Cardiac muscle cell (in vitro differentiated cells and primary cell): Measurements from ENCODE around the gene OR4A16. TPM values are rescaled to one million over a fixed set of nuclear protein-coding genes. Genes with fewer than 3 reads are reported as not detected.

Experiments used
- DNase-seq, 2 donors: peaks; one replicate each; pipeline versions ENCODE4 v3.0.0 to v3.0.0-alpha.2; 2010 to 2017; ENCODE audit warnings: low read depth in 1 of 2, low spot score in 1 of 2
- H3K27ac ChIP-seq: fragments of 200-600 bp; sonication (generic); 2 replicates; pipeline ENCODE4 v1.5.1; 2016
- H3K27me3 ChIP-seq: fragments of 200-600 bp; sonication (generic); 2 replicates; pipeline ENCODE4 v1.6.0; 2016; ENCODE audit warnings: control low read depth
- H3K36me3 ChIP-seq: fragments of 200-600 bp; sonication (generic); 2 replicates; pipeline ENCODE4 v1.5.1; 2016; ENCODE audit warnings: control low read depth
- H3K4me1 ChIP-seq: fragments of 200-600 bp; sonication (generic); 2 replicates; pipeline ENCODE4 v1.8.1; 2017; ENCODE audit warnings: low read depth, mild to moderate bottlenecking, mixed run types
- H3K4me3 ChIP-seq: fragments of 200-600 bp; sonication (generic); 2 replicates; pipeline ENCODE4 v1.5.1; 2016; ENCODE audit warnings: mild to moderate bottlenecking
- H3K9me3 ChIP-seq: fragments of 200-600 bp; sonication (generic); 2 replicates; pipeline ENCODE4 v1.5.1; 2017; ENCODE audit warnings: low read depth, mild to moderate bottlenecking, control low read depth
- polyA plus RNA-seq: library from polyadenylated mRNA; unstranded; fragments of >200 nt; fragmentation: Nextera tagmentation; extraction: Ambion mirVana; gene quantifications from 2 replicates; pipeline ENCODE4 v1.2.1, GENCODE V29; 2016
- total RNA-seq: library from RNA; depleted of rRNA; stranded (reverse); fragments of >200 nt; gene quantifications from 2 replicates; pipeline ENCODE4 v1.2.3, GENCODE V29; 2016
- TF ChIP-seq, protein P1 (sequence below): IDR thresholded peaks from 2 replicates; pipeline ENCODE4 v1.5.1; 2012; ENCODE audit warnings: low read depth, mild to moderate bottlenecking, low read length

OR4A16 gene, protein sequence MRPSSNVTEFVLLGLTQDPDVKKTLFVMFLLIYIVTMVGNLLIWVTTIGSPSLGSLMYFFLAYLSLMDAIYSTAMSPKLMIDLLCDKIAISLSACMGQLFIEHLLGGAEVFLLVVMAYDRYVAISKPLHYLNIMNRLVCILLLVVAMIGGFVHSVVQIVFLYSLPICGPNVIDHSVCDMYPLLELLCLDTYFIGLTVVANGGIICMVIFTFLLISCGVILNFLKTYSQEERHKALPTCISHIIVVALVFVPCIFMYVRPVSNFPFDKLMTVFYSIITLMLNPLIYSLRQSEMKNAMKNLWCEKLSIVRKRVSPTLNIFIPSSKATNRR
- not detected in 2 replicates for total RNA-seq
- not detected in 2 replicates for polyA plus RNA-seq

DNA sequence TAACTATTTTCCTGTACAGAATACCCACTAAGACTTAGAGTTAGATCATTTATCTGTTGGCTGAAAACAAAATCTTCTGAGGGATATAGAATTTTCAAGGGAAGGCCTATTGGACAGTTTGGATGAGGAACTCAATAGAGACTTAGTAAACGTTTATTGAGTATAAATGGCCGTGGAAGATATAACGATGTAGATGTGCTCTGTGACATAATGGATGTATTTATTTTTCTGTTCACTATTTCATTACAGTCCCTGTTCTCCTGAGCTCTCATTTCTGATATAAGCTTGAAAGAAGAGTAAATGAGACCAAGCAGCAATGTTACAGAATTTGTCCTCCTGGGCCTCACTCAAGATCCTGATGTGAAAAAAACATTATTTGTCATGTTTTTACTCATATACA lies at the start of gene OR4A16:
Gene OR4A16 (plus strand): TSS at position 301 of the 400 bp plus-strand sequence. CDS start 0 bp downstream, at position 301.
- Histone ChIP-seq H3K27ac (no peak within 1 kb of the TSS), H3K4me1 (no peaks in the 10 kb centered on the region), H3K36me3 (no peaks in the 10 kb centered on the region), H3K9me3 (no peaks in the 10 kb centered on the region), H3K4me3 (no peak within 1 kb of the TSS), H3K27me3 (no peaks in the 10 kb centered on the region)
- no peak for DNase-seq
- TF ChIP-seq, protein P1, sequence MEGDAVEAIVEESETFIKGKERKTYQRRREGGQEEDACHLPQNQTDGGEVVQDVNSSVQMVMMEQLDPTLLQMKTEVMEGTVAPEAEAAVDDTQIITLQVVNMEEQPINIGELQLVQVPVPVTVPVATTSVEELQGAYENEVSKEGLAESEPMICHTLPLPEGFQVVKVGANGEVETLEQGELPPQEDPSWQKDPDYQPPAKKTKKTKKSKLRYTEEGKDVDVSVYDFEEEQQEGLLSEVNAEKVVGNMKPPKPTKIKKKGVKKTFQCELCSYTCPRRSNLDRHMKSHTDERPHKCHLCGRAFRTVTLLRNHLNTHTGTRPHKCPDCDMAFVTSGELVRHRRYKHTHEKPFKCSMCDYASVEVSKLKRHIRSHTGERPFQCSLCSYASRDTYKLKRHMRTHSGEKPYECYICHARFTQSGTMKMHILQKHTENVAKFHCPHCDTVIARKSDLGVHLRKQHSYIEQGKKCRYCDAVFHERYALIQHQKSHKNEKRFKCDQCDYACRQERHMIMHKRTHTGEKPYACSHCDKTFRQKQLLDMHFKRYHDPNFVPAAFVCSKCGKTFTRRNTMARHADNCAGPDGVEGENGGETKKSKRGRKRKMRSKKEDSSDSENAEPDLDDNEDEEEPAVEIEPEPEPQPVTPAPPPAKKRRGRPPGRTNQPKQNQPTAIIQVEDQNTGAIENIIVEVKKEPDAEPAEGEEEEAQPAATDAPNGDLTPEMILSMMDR = no peak

DNA sequence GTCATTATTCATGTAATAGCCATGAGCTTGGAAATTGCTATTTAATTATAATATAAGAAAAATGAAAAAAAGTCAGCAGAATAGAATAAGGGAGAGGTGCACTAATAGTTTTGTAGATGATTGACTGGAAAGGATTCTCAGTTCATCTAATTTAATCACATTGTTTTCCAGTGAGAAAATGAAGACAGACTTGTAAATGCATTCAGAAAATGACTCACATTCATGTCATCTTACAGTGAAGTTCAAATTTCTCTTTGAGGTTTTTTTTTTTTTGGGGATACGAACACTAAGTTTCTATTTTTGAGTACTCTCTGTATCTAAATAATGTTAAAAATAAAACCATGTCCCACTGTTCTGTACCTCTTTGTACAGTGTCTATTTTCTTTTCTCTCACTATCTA lies 18.5 kb upstream of the OR4A16 start:
- Histone ChIP-seq H3K4me3 (no peak overlapping the region), H3K27me3 (no peaks in the 10 kb centered on the region), H3K27ac (no peak overlapping the region), H3K4me1 (no peaks in the 10 kb centered on the region), H3K36me3 (no peaks in the 10 kb centered on the region), H3K9me3 (no peaks in the 10 kb centered on the region)
- no peak for DNase-seq
- TF ChIP-seq, protein P1 = no peak

DNA sequence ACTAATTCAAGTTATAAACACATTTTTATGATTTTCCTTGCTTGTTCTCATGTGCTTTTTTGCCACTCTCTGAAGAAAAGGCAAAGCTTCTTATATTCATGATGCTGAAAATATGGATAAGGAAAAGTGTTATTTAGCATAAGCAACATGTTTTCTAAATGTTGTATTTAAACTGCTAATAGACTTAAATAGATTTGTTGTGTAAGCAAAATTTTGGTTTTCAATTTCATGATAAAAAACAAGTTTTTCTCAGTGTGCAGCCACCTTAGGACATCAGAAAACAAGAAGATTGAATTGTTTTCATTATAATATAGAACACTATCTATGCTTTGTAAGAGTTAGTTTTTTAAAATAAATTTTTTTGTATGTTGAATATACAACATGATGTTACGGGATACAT lies 2.3 kb downstream of the OR4A16 start:
- no peak for DNase-seq
- TF ChIP-seq, protein P1 = no peak
- no peak overlapping the region for H3K4me3 ChIP-seq
- H3K9me3 ChIP-seq = no peaks in the 10 kb centered on the region
- no peak overlapping the region for H3K27ac ChIP-seq
- no peaks in the 10 kb centered on the region for H3K27me3 ChIP-seq
- H3K36me3 ChIP-seq = no peaks in the 10 kb centered on the region
- H3K4me1 ChIP-seq = no peaks in the 10 kb centered on the region

DNA sequence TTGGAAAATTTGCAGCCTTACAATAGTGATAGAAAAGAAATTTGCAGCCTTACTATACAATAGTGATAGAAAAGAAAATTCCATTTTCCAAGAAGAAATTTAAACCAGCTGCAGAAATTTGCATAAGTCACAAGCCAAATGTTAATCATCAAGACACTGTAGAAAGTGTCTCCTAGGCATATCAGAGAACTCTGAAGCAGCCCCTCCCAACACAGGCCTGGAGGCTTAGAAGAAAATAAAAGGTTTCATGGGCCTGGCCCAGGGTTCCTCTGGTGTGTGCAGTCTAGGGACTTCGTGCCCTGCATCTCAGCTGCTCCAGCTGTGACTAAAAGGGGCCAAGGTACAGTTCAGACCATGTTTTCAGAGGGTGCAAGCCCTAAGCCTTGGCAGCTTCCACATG lies 6.0 kb downstream of the OR4A16 start:
- H3K36me3 ChIP-seq = no peaks in the 10 kb centered on the region
- no peak for DNase-seq
- no peaks in the 10 kb centered on the region for H3K4me1 ChIP-seq
- no peaks in the 10 kb centered on the region for H3K27me3 ChIP-seq
- H3K4me3 ChIP-seq = no peak overlapping the region
- no peak overlapping the region for H3K27ac ChIP-seq
- no peaks in the 10 kb centered on the region for H3K9me3 ChIP-seq
- TF ChIP-seq, protein P1 = no peak

DNA sequence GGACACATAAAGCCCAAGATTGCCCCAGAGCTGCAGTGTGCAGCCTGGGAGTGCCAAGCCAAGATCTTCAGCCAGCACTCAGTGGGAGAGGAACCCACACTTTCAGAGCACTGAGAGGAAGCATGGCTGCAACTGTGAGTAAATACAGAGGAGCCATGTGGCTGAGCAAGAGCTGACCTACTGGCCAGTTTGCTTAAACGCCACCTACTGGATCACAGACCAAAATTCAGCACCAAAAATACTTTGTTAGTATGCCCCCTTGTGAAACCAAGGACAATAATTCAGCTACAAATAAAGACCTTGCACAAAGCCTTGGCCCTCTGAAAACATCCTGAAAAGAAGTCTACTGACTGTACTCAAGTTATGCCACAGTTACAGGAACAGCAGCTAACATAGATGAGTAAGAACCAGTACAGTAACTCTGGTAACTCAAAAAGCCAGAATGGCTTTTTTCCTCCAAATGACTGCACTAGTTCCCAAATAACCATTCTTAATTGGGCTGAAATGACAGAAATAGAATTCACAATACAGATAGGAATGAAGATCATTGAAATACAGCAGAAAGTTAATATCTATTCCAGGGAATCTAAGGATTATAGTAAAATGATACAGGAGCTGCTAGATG lies 14.7 kb downstream of the OR4A16 start:
- Histone ChIP-seq H3K27ac (no peak overlapping the region), H3K9me3 (no peaks in the 10 kb centered on the region), H3K27me3 (no peaks in the 10 kb centered on the region), H3K36me3 (no peaks in the 10 kb centered on the region), H3K4me3 (no peak overlapping the region), H3K4me1 (no peaks in the 10 kb centered on the region)
- DNase-seq = no peak
- TF ChIP-seq, protein P1 = no peak
